HEK293 (cell line): ENCODE results near the gene USP35.

Source experiments
- CTCF ChIA-PET: fragments of 350-600 bp; formaldehyde crosslinking; extraction: SDS; loops from one replicate; lab custom pipeline; 2021; ENCODE audit warnings: antibody characterized with exemption; lab: Yijun Ruan, JAX
- POLR2A ChIA-PET: fragments of 300-600 bp; formaldehyde crosslinking; extraction: SDS; loops from one replicate; lab custom pipeline; 2020; ENCODE audit warnings: antibody characterized with exemption, inconsistent platforms; lab: Yijun Ruan, JAX
- H3K27ac ChIP-seq: fragments of 200-500 bp; sonication (Bioruptor generic); 2 replicates; pipeline ENCODE4 v1.5.1; 2014; ENCODE audit warnings: low read depth, low read length, control low read depth, inconsistent platforms; ENCODE audit errors: extremely low read depth
- H3K36me3 ChIP-seq, 2 experiments: fragments of 200-500 bp in 1 of 2; sonication (Bioruptor generic) in 1 of 2; 1 replicate in 1 of 2; 2 replicates in 1 of 2; pipeline ENCODE4 v1.5.1; 2014 to 2017; ENCODE audit warnings: inconsistent platforms in 2 of 2, low read length in 2 of 2; ENCODE audit not compliant: control insufficient read depth in 2 of 2, insufficient read depth in 1 of 2
- H3K4me1 ChIP-seq: fragments of 200-500 bp; sonication (Bioruptor generic); 2 replicates; pipeline ENCODE4 v1.5.1; 2014; ENCODE audit warnings: mild to moderate bottlenecking, low read length, inconsistent platforms; ENCODE audit not compliant: control insufficient read depth, insufficient read depth
- H3K4me3 ChIP-seq: 2 replicates; pipeline ENCODE4 v1.5.1; 2011; ENCODE audit warnings: low read depth, mild to moderate bottlenecking, control low read depth, low read length, moderate library complexity
- H3K9me3 ChIP-seq: fragments of 200-500 bp; sonication (Bioruptor generic); 2 replicates; pipeline ENCODE4 v1.5.1; 2014; ENCODE audit warnings: low read depth, low read length, inconsistent platforms; ENCODE audit not compliant: control insufficient read depth, insufficient read depth
- BCL6B ChIP-seq: fragments of 450-650 bp; formaldehyde crosslinking; IDR thresholded peaks from 2 replicates; pipeline ENCODE4 v1.5.1; 2017; ENCODE audit warnings: missing biosample characterization, missing genetic modification characterization
- FEZF1 ChIP-seq: fragments of 450-650 bp; formaldehyde crosslinking; IDR thresholded peaks from 2 replicates; pipeline ENCODE4 v1.5.1; 2016; ENCODE audit warnings: missing biosample characterization, missing genetic modification characterization
- INSM2 ChIP-seq: fragments of 450-650 bp; formaldehyde crosslinking; IDR thresholded peaks from 2 replicates; pipeline ENCODE4 v1.5.1; 2016; ENCODE audit warnings: missing biosample characterization, missing genetic modification characterization
- PRDM10 ChIP-seq: fragments of 450-650 bp; formaldehyde crosslinking; IDR thresholded peaks from 2 replicates; pipeline ENCODE4 v1.5.1; 2016; ENCODE audit warnings: missing biosample characterization, missing genetic modification characterization
- SCRT2 ChIP-seq: fragments of 450-650 bp; formaldehyde crosslinking; IDR thresholded peaks from 2 replicates; pipeline ENCODE4 v1.5.1; 2016; ENCODE audit warnings: missing biosample characterization, missing genetic modification characterization
- TRIM28 ChIP-seq: IDR thresholded peaks from 2 replicates; pipeline ENCODE4 v1.6.1; 2011; ENCODE audit warnings: low read length, control low read depth, borderline replicate concordance
- ZBTB17 ChIP-seq: fragments of 450-650 bp; formaldehyde crosslinking; IDR thresholded peaks from 2 replicates; pipeline ENCODE4 v1.5.1; 2016; ENCODE audit warnings: missing biosample characterization, missing genetic modification characterization
- ZBTB20 ChIP-seq: fragments of 450-650 bp; formaldehyde crosslinking; IDR thresholded peaks from 2 replicates; pipeline ENCODE4 v1.5.1; 2016; ENCODE audit warnings: missing biosample characterization, missing genetic modification characterization
- ZNF529 ChIP-seq: fragments of 450-650 bp; formaldehyde crosslinking; IDR thresholded peaks from 2 replicates; pipeline ENCODE4 v1.5.1; 2017; ENCODE audit warnings: missing genetic modification characterization, missing biosample characterization; ENCODE audit not compliant: insufficient replicate concordance
- ZNF585B ChIP-seq: fragments of 450-650 bp; formaldehyde crosslinking; IDR thresholded peaks from 2 replicates; pipeline ENCODE4 v1.5.1; 2016; ENCODE audit warnings: missing biosample characterization, missing genetic modification characterization
- ZNF660 ChIP-seq: fragments of 450-650 bp; IDR thresholded peaks from 2 replicates; pipeline ENCODE4 v1.5.1; 2018; ENCODE audit warnings: missing biosample characterization, mild to moderate bottlenecking, missing genetic modification characterization
- ZNF747 ChIP-seq: fragments of 450-650 bp; formaldehyde crosslinking; IDR thresholded peaks from 2 replicates; pipeline ENCODE4 v1.5.1; 2016; ENCODE audit warnings: missing biosample characterization, missing genetic modification characterization
- TF ChIP-seq, protein P1 (sequence below): fragments of 450-650 bp; formaldehyde crosslinking; optimal IDR thresholded peaks from 2 replicates; pipeline ENCODE3; 2016; ENCODE audit warnings: missing biosample characterization, mild to moderate bottlenecking, missing genetic modification characterization

Gene USP35

GRCh38 chr11:78166855-78167469 lies 21.8 kb upstream of the USP35 start:
- no peak overlapping the region for H3K27ac ChIP-seq
- TF ChIP-seq INSM2 (tag by site-specific recombination) (no peak), ZBTB20 (tag by site-specific recombination) (no peak), ZNF660 (tag by site-specific recombination) (no peak), ZNF747 (tag by site-specific recombination) (no peak), ZNF585B (no peak), PRDM10 (tag by site-specific recombination) (no peak), ZNF529 (tag by site-specific recombination) (no peak), SCRT2 (no peak)
- TF ChIP-seq, protein P1, sequence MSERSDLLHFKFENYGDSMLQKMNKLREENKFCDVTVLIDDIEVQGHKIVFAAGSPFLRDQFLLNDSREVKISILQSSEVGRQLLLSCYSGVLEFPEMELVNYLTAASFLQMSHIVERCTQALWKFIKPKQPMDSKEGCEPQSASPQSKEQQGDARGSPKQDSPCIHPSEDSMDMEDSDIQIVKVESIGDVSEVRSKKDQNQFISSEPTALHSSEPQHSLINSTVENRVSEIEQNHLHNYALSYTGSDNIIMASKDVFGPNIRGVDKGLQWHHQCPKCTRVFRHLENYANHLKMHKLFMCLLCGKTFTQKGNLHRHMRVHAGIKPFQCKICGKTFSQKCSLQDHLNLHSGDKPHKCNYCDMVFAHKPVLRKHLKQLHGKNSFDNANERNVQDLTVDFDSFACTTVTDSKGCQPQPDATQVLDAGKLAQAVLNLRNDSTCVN (tag by site-specific recombination) = no peak
- no peaks in the 10 kb centered on the region for H3K4me1 ChIP-seq
- POLR2A ChIA-PET = no interaction called here
- CTCF ChIA-PET = interaction anchor here (1.0 kb wide), 1 partner anchor 15 kb away, joined by 3 read pairs; no protein-coding TSS in a partner anchor
- no peaks in the 10 kb centered on the region for H3K36me3 ChIP-seq
- no peaks in the 10 kb centered on the region for H3K9me3 ChIP-seq
- no peak overlapping the region for H3K4me3 ChIP-seq

- Histone ChIP-seq H3K4me1 (no peaks in the 10 kb centered on the region), H3K36me3 (peaks cover 0 to 7% of the 10 kb centered on the region in 2 experiments; a peak in 1 of 3 replicates), H3K9me3 (no peaks in the 10 kb centered on the region), H3K4me3 (no peak overlapping the region), H3K27ac (no peak overlapping the region)
- CTCF ChIA-PET = no interaction called here
- TF ChIP-seq TRIM28 = no peak
- no peak for TF ChIP-seq BCL6B
- TF ChIP-seq FEZF1 (tag by site-specific recombination) = no peak
- no peak for TF ChIP-seq ZBTB17 (tag by site-specific recombination)
- POLR2A ChIA-PET = interaction anchor here (1.3 kb wide), 1 partner anchor 29 kb away, joined by 3 read pairs; the partner anchor contains the start of gene ALG8
Observed at GRCh38 chr11:78168539-78169477, 19.9 kb upstream of the USP35 start.
